SK-N-SH (cell line): ENCODE measurements around the gene PGBD4. TPM values are rescaled to one million over a fixed set of nuclear protein-coding genes. Genes with fewer than 3 reads are reported as not detected.

Experiments
- CTCF ChIA-PET: fragments of 300-600, 350-600 bp; formaldehyde crosslinking; extraction: SDS; loops from one replicate; lab custom pipeline; 2021; lab: Yijun Ruan, JAX
- POLR2A ChIA-PET: fragments of 350-600 bp; sonication (Branson Sonifier 250); formaldehyde crosslinking; extraction: SDS; loops from one replicate; lab custom pipeline; 2020; ENCODE audit warnings: antibody characterized with exemption, inconsistent platforms; lab: Yijun Ruan, JAX
- DNase-seq: peaks from one replicate; pipeline ENCODE4 v3.0.0; 2012
- H2AFZ ChIP-seq: fragments of 200-600 bp; sonication (generic); 2 replicates; pipeline ENCODE4 v1.8.1; 2016; ENCODE audit warnings: antibody characterized with exemption, mild to moderate bottlenecking, low read depth
- H3F3A ChIP-seq: fragments of 200-600 bp; sonication (generic); replicated peaks from 2 replicates; pipeline ENCODE3; 2016; ENCODE audit warnings: antibody characterized with exemption, mild to moderate bottlenecking; ENCODE audit not compliant: insufficient read depth
- H3K27ac ChIP-seq, 2 experiments: fragments of 200-500 bp in 1 of 2; fragments of 200-600 bp in 1 of 2; sonication (Bioruptor generic) in 1 of 2; sonication (generic), shearing (Covaris generic) in 1 of 2; 2 replicates each; pipeline versions ENCODE4 v1.5.1 to v1.6.1; 2014 to 2016; ENCODE audit warnings: low read depth in 2 of 2, inconsistent platforms in 1 of 2, low read length in 1 of 2, mild to moderate bottlenecking in 1 of 2, mixed read lengths in 1 of 2
- H3K27me3 ChIP-seq: fragments of 200-600 bp; sonication (generic), shearing (Covaris generic); 2 replicates; pipeline ENCODE4 v1.6.1; 2016; ENCODE audit warnings: mixed run types; ENCODE audit not compliant: insufficient read depth
- H3K36me3 ChIP-seq, 2 experiments: fragments of 200-500 bp in 1 of 2; fragments of 200-600 bp in 1 of 2; sonication (Bioruptor generic) in 1 of 2; sonication (generic) in 1 of 2; replicated peaks in 1 of 2; 2 replicates each; pipeline versions ENCODE3 to v1.5.1; 2014 to 2016; ENCODE audit warnings: low read length in 1 of 2, mild to moderate bottlenecking in 1 of 2; ENCODE audit not compliant: insufficient read depth in 2 of 2, control insufficient read depth in 1 of 2
- H3K4me1 ChIP-seq, 2 experiments: fragments of 200-500 bp in 1 of 2; fragments of 200-600 bp in 1 of 2; sonication (Bioruptor generic) in 1 of 2; sonication (generic), shearing (Covaris generic) in 1 of 2; 2 replicates each; pipeline versions ENCODE4 v1.5.1 to v1.6.1; 2014 to 2016; ENCODE audit warnings: low read depth in 1 of 2, low read length in 1 of 2, mixed run types in 1 of 2; ENCODE audit not compliant: insufficient read depth in 2 of 2, control insufficient read depth in 1 of 2
- H3K4me2 ChIP-seq: fragments of 200-600 bp; sonication (generic), shearing (Covaris generic); 2 replicates; pipeline ENCODE4 v1.6.1; 2017; ENCODE audit warnings: mixed run types
- H3K4me3 ChIP-seq, 2 experiments: fragments of 200-500 bp in 1 of 2; fragments of 200-600 bp in 1 of 2; sonication (Bioruptor generic) in 1 of 2; sonication (generic), shearing (Covaris generic) in 1 of 2; 2 replicates each; pipeline versions ENCODE4 v1.5.1 to v1.8.1; 2014 to 2016; ENCODE audit warnings: low read depth in 2 of 2, inconsistent platforms in 1 of 2, low read length in 1 of 2, mild to moderate bottlenecking in 1 of 2, mixed read lengths in 1 of 2, moderate library complexity in 1 of 2
- H3K79me2 ChIP-seq: fragments of 200-600 bp; sonication (generic); 2 replicates; pipeline ENCODE4 v1.8.1; 2017; ENCODE audit warnings: mild to moderate bottlenecking; ENCODE audit not compliant: insufficient read depth
- H3K9ac ChIP-seq: fragments of 200-600 bp; sonication (generic); 2 replicates; pipeline ENCODE4 v1.6.1; 2017; ENCODE audit warnings: mixed run types
- H3K9me2 ChIP-seq: fragments of 200-600 bp; sonication (generic); 2 replicates; pipeline ENCODE4 v1.6.1; 2017; ENCODE audit warnings: mixed run types
- H3K9me3 ChIP-seq: fragments of 200-600 bp; sonication (generic); 2 replicates; pipeline ENCODE4 v1.6.1; 2017; ENCODE audit warnings: mixed run types, mild to moderate bottlenecking, moderate library complexity
- H4K20me1 ChIP-seq: fragments of 200-600 bp; sonication (generic); 2 replicates; pipeline ENCODE4 v1.6.1; 2017; ENCODE audit warnings: mild to moderate bottlenecking, mixed run types; ENCODE audit not compliant: insufficient read depth
- CHD2 ChIP-seq: fragments of 150-350 bp; IDR thresholded peaks from 2 replicates; pipeline ENCODE4 v1.6.1; 2018; ENCODE audit warnings: low read length; ENCODE audit not compliant: partially characterized antibody
- CTCF ChIP-seq: fragments of 200-600 bp; sonication (generic); IDR thresholded peaks from 2 replicates; pipeline ENCODE4 v1.6.1; 2017; ENCODE audit warnings: antibody characterized with exemption, mild to moderate bottlenecking, moderate library complexity
- ELF1 ChIP-seq: IDR thresholded peaks from 2 replicates; pipeline ENCODE4 v1.4.0; 2012
- FOSL2 ChIP-seq: IDR thresholded peaks from 2 replicates; pipeline ENCODE4 v1.4.0; 2012; ENCODE audit warnings: low read depth, mild to moderate bottlenecking, moderate library complexity, borderline replicate concordance
- GABPA ChIP-seq: IDR thresholded peaks from 2 replicates; pipeline ENCODE4 v1.4.0; 2012; ENCODE audit warnings: low read depth, mild to moderate bottlenecking
- MAX ChIP-seq: IDR thresholded peaks from 2 replicates; pipeline ENCODE4 v1.4.0; 2012; ENCODE audit warnings: low read depth
- MXI1 ChIP-seq: IDR thresholded peaks from 2 replicates; pipeline ENCODE4 v1.6.1; 2012; ENCODE audit warnings: mild to moderate bottlenecking, low read depth, low read length, improper control_type of control experiment
- NFIC ChIP-seq: IDR thresholded peaks from 2 replicates; pipeline ENCODE4 v1.4.0; 2012; ENCODE audit warnings: borderline replicate concordance
- NRF1 ChIP-seq: IDR thresholded peaks from 2 replicates; pipeline ENCODE4 v1.6.1; 2012; ENCODE audit warnings: low read depth, mild to moderate bottlenecking, low read length
- PBX3 ChIP-seq: IDR thresholded peaks from 2 replicates; pipeline ENCODE4; 2012
- POLR2AphosphoS5 ChIP-seq: IDR thresholded peaks from 2 replicates; pipeline ENCODE4 v1.6.1; 2012; ENCODE audit warnings: low read depth, low read length
- REST ChIP-seq: IDR thresholded peaks from 2 replicates; pipeline ENCODE4 v1.6.1; 2012; ENCODE audit warnings: mild to moderate bottlenecking, low read depth, low read length, moderate library complexity
- SIN3A ChIP-seq: IDR thresholded peaks from 2 replicates; pipeline ENCODE4 v1.6.1; 2012; ENCODE audit warnings: low read depth, mild to moderate bottlenecking, low read length, moderate library complexity, borderline replicate concordance
- TAF1 ChIP-seq: IDR thresholded peaks from 2 replicates; pipeline ENCODE4 v1.6.1; 2012; ENCODE audit warnings: low read depth, mild to moderate bottlenecking, low read length, moderate library complexity, borderline replicate concordance
- TCF12 ChIP-seq: IDR thresholded peaks from 2 replicates; pipeline ENCODE4 v1.4.0; 2012
- USF1 ChIP-seq: IDR thresholded peaks from 2 replicates; pipeline ENCODE4 v1.4.0; 2012; ENCODE audit warnings: low read depth, borderline replicate concordance
- YY1 ChIP-seq: IDR thresholded peaks from 2 replicates; pipeline ENCODE4 v1.4.0; 2012; ENCODE audit warnings: low read depth, mild to moderate bottlenecking
- WGBS: methylation state at CpG from one replicate; pipeline ENCODE4 v1.1.6; 2017; ENCODE audit warnings: low lambda C conversion rate; 5-methylcytosine and 5-hydroxymethylcytosine counted together
- polyA plus RNA-seq, 3 experiments: library from polyadenylated mRNA; depleted of rRNA; stranded (reverse); fragments of >200 nt; gene quantifications; 2 replicates each; pipeline ENCODE4 v1.2.3, GENCODE V29; 2012

The PGBD4 gene
- polyA plus RNA-seq (2012; rRNA removed): 0.77 and 1.3 TPM in 2 replicates
- polyA plus RNA-seq (2012; cell fraction: cytosol; rRNA removed): 1.0 and 1.2 TPM in 2 replicates
- 0.95 and 1.4 TPM in 2 replicates for polyA plus RNA-seq (2012; cell fraction: nucleus; rRNA removed)

GRCh38 chr15:34101366-34102174 is at the start of gene PGBD4, which contains the start of gene EMC7:
Gene PGBD4, plus strand, starts transcription at chr15:34102083. Its CDS starts 449 bp downstream, at chr15:34102532.
Gene EMC7, minus strand, starts transcription at chr15:34101862. Its CDS starts 23 bp downstream, at chr15:34101839.
- POLR2A ChIA-PET: interaction anchor here (0.6 to 1.1 kb wide), 5 partner anchors 14 to 546 kb away, joined by 3 to 9 read pairs (median 4); partner anchors contain the start of gene EMC4
- no peaks in the 10 kb centered on the region for H3K9me2 ChIP-seq
- peak within 1 kb of the TSS; percentile 81 to 85 for H3K27ac ChIP-seq
- TF ChIP-seq USF1: no peak
- peak; percentile 92 for TF ChIP-seq GABPA
- TF ChIP-seq NRF1: peak; percentile 37; the same call in 1 of the 2 replicates
- no peak; the same call in 1 of the 2 replicates for TF ChIP-seq NFIC
- peak; percentile 81 for TF ChIP-seq TAF1
- peak; percentile 80 for TF ChIP-seq SIN3A
- peak; percentile 97 for TF ChIP-seq MXI1
- peak; percentile 95 for TF ChIP-seq POLR2AphosphoS5
- no peak for TF ChIP-seq CTCF
- TF ChIP-seq FOSL2: no peak
- TF ChIP-seq PBX3: peak; percentile 70; the same call in 1 of the 2 replicates
- TF ChIP-seq MAX: peak; percentile 95
- TF ChIP-seq TCF12: peak; percentile 7; the same call in 1 of the 2 replicates
- TF ChIP-seq CHD2: peak; percentile 90
- peak; percentile 11; the same call in 1 of the 2 replicates for TF ChIP-seq REST
- TF ChIP-seq YY1: peak; percentile 95
- TF ChIP-seq ELF1: peak; percentile 100
- TF ChIP-seq, all 33 proteins: peak for 13
- Histone ChIP-seq H3K4me1 (peaks cover 8 to 9% of the 10 kb centered on the region in 2 experiments), H2AFZ (peak within 1 kb of the TSS; percentile 99), H3F3A (peaks cover 9% of the 10 kb centered on the region), H3K79me2 (peaks cover 58% of the 10 kb centered on the region), H3K27me3 (no peaks in the 10 kb centered on the region), H3K4me3 (peak within 1 kb of the TSS; percentile 69 to 86), H3K9me3 (no peaks in the 10 kb centered on the region), H4K20me1 (0 out of 2 replicates have a peak, but pooled peaks cover 4% of the 10 kb centered on the region), H3K36me3 (no peaks in the 10 kb centered on the region), H3K9ac (peak within 1 kb of the TSS; percentile 89), H3K4me2 (peak within 1 kb of the TSS; percentile 71)
- CTCF ChIA-PET: interaction anchor here (0.7 to 1.1 kb wide), 2 partner anchors 9 to 107 kb away, joined by 3 to 4 read pairs; no protein-coding TSS in a partner anchor
- WGBS: under 1% methylated on average over 28 of the region's 48 CpGs
- peak; percentile 89 for DNase-seq
